HAP-1 (cell line): Measurements from ENCODE around the gene SLX4IP.

Source experiments
- DNase-seq, 2 experiments: peaks; one replicate each; pipeline ENCODE4 v3.0.0-alpha.2; 2016 to 2020; ENCODE audit warnings: low spot score in 2 of 2
- H3K27me3 ChIP-seq: fragments of 250-450 bp; sonication (Bioruptor Pico); 2 replicates; pipeline ENCODE4 v1.5.1; 2020; ENCODE audit warnings: low read depth, mild to moderate bottlenecking, moderate library complexity
- H3K36me3 ChIP-seq: fragments of 250-450 bp; sonication (Bioruptor Pico); replicated peaks from 2 replicates; pipeline ENCODE4 v1.5.1; 2020; ENCODE audit warnings: mild to moderate bottlenecking
- H3K4me1 ChIP-seq: fragments of 250-450 bp; sonication (Bioruptor Pico); 2 replicates; pipeline ENCODE4 v1.5.1; 2020; ENCODE audit warnings: mild to moderate bottlenecking
- H3K4me3 ChIP-seq: fragments of 250-450 bp; sonication (Bioruptor Pico); 2 replicates; pipeline ENCODE4 v1.5.1; 2020; ENCODE audit warnings: mild to moderate bottlenecking, moderate library complexity
- H3K9me3 ChIP-seq: fragments of 250-450 bp; sonication (Bioruptor Pico); 2 replicates; pipeline ENCODE4 v1.5.1; 2020; ENCODE audit warnings: mild to moderate bottlenecking, moderate library complexity
- in situ Hi-C: fragments of 300-500 bp; cut with MboI; formaldehyde crosslinking; loops from 3 replicates; pipeline ENCODE4 v1.14.3; 2020; ENCODE audit warnings: low sequenced_read_pairs, inconsistent platforms, mixed read lengths

Gene SLX4IP

DNA sequence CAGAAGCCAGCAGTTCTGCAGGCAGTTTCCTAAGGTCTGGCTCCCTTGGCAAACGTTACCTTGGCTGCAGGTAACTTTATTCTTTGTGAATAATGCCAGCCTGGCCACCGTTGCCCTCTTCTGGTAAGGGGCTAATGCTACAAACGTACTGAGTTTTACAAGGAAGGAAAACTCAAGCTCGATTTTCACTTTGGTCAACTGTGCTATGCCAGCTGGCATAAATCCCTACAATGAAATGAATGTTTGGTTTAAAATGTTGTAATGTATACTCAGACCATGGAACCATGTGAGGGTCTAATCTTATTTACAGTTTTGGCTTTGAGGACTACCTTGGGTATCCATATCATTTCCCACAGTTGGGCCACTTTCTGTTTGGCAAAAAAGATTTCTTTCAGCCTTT, 101.4 kb downstream of the SLX4IP start:
- in situ Hi-C loops: no loop called here
- Histone ChIP-seq H3K9me3 (no peaks in the 10 kb centered on the region), H3K4me3 (no peak overlapping the region), H3K27me3 (no peaks in the 10 kb centered on the region), H3K36me3 (no peaks in the 10 kb centered on the region), H3K4me1 (no peaks in the 10 kb centered on the region)
- DNase-seq: no peak

GRCh38 chr20:10537850-10538480, 102.9 kb downstream of the SLX4IP start:
- no peaks in the 10 kb centered on the region for H3K4me1 ChIP-seq
- H3K4me3 ChIP-seq: no peak overlapping the region
- no peaks in the 10 kb centered on the region for H3K27me3 ChIP-seq
- in situ Hi-C loops: no loop called here
- DNase-seq: no peak
- H3K36me3 ChIP-seq: no peaks in the 10 kb centered on the region
- H3K9me3 ChIP-seq: no peaks in the 10 kb centered on the region

- DNase-seq: no peak
- Histone ChIP-seq H3K36me3 (no peaks in the 10 kb centered on the region), H3K9me3 (no peaks in the 10 kb centered on the region), H3K27me3 (no peaks in the 10 kb centered on the region), H3K4me3 (no peak overlapping the region), H3K4me1 (no peaks in the 10 kb centered on the region)
- in situ Hi-C loops: no loop called here
These were observed 103.7 kb downstream of the SLX4IP start for GRCh38 chr20:10538768-10539167.

DNA sequence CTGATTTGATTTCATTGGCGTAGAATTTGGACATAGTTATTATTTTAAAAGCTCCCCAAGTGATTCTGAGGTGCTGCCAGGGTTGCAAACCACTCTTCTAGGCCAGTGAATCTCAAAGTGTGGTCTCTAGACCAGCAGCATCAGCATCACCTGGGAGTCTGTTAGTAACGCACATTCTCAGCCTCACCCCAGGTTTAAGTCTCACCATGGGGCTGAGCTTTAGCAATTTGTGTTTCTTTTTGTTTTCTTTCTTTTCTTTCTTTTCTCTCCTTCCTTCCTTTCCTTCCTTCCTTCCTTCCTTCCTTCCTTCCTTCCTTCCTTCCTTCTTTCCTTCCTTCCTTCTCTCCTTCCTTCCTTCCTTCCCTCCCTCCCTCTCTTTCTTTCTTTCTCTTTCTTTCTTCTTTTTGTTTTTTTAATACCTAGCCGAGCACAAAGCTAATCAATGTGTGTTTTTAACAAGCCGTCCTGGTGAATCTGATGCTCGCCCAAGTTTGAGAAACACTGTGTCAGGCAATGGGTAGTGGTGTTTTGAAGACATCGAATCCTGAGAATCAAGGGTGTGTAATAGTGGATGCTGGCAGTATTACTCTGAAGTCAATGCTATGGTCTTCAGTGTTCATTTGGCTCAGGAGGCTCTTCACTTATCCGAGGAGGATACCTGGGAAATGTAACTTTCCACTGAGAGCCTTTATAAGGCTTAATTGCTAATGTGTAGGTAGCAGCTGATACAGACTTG, 104.9 kb downstream of the SLX4IP start:
- Histone ChIP-seq H3K4me1 (no peaks in the 10 kb centered on the region), H3K36me3 (no peaks in the 10 kb centered on the region), H3K9me3 (no peaks in the 10 kb centered on the region), H3K4me3 (no peak overlapping the region), H3K27me3 (no peaks in the 10 kb centered on the region)
- DNase-seq: no peak
- in situ Hi-C loops: no loop called here

GRCh38 chr20:10540636-10541493, 105.8 kb downstream of the SLX4IP start:
- Histone ChIP-seq H3K4me3 (no peak overlapping the region), H3K9me3 (no peaks in the 10 kb centered on the region), H3K27me3 (no peaks in the 10 kb centered on the region), H3K36me3 (no peaks in the 10 kb centered on the region), H3K4me1 (no peaks in the 10 kb centered on the region)
- DNase-seq: no peak
- in situ Hi-C loops: no loop called here

GRCh38 chr20:10541668-10542411, 106.7 kb downstream of the SLX4IP start:
- H3K4me1 ChIP-seq: no peaks in the 10 kb centered on the region
- no peaks in the 10 kb centered on the region for H3K9me3 ChIP-seq
- DNase-seq: no peak
- H3K27me3 ChIP-seq: no peaks in the 10 kb centered on the region
- in situ Hi-C loops: no loop called here
- no peak overlapping the region for H3K4me3 ChIP-seq
- H3K36me3 ChIP-seq: no peaks in the 10 kb centered on the region

DNA sequence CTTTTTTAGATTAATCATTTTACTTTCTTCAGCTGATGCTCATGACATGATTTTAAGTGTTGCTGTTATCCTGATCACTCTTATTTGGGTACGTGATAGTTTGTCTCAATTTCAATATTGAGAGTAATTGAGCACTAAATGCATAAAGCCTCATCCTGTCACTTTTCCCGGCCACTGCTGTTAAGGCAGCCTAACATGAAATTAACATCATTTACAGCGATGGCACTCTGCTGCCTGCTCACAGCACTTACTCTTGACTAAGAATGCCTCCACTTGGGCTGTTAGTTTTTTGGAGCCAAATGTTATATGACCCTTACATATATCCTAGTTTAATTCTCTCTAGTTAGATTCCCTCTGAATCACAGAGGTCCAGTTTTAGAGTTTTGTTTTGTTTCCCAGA, 107.3 kb downstream of the SLX4IP start:
- Histone ChIP-seq H3K4me1 (no peaks in the 10 kb centered on the region), H3K36me3 (no peaks in the 10 kb centered on the region), H3K4me3 (no peak overlapping the region), H3K27me3 (no peaks in the 10 kb centered on the region), H3K9me3 (no peaks in the 10 kb centered on the region)
- in situ Hi-C loops: no loop called here
- no peak for DNase-seq

- no peaks in the 10 kb centered on the region for H3K27me3 ChIP-seq
- H3K4me1 ChIP-seq: no peaks in the 10 kb centered on the region
- H3K36me3 ChIP-seq: no peaks in the 10 kb centered on the region
- no peaks in the 10 kb centered on the region for H3K9me3 ChIP-seq
- in situ Hi-C loops: no loop called here
- H3K4me3 ChIP-seq: no peak overlapping the region
- DNase-seq: no peak
These were observed 108.4 kb downstream of the SLX4IP start for GRCh38 chr20:10543480-10543879.

DNA sequence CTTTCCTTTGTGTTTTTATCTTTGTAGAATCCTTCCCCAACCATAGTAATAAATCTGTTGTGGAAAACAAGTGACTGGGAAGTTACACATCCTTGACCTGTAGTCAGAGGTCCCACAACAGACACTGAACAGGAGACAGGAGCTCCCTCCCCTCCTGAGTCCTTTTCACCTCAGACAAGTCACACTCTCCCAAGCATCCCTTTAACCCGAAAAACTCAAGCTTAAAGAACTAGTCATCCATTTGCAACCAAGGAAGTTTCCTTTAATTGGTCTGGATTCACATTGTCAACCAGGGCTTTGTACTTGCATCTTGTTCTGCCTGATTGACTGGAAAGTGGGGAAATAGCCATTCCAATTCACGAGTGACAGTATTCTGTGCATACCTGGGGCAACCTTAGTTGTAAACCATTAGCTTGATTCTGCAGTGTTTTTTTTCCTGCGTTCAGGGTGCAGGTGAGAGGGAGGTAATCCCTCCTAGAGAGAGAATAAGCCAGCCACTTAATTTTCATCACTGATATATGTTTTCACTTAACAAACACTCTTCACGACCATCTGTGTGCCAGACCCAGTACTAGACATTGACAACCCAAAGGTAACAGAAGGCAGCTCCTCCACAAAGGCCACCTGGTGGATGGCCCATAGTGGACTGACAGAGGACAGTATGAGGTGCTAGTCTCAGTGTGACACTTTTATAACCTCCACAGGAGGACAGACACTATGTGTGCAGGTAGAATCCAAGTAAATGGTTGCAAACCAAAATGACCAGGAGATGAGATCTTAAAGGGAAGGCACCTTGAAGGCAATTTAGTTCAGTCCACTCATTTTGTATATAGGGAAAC, 112.4 kb downstream of the SLX4IP start:
- Histone ChIP-seq H3K4me3 (no peak overlapping the region), H3K4me1 (no peaks in the 10 kb centered on the region), H3K36me3 (no peaks in the 10 kb centered on the region), H3K9me3 (no peaks in the 10 kb centered on the region), H3K27me3 (no peaks in the 10 kb centered on the region)
- DNase-seq: no peak
- in situ Hi-C loops: no loop called here

DNA sequence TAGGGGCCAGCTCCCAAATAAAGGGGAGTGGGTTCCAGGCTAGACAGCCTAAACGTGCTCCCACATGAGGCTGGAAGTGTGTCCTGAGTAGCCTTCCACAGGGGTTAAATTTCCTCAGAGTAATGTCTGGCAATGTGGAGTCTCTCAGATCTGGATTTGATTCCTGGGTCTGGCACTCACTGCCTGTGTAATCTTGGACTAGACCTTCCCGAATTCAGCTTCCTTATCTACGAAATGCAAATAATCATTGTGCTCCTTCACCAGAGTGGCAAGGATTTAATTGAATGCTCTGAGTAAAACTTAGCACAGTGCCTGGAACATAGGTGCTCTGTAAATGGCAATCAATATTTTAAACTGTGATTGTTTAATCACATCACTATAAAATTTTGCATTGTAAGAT, 114.4 kb downstream of the SLX4IP start:
- no peak overlapping the region for H3K4me3 ChIP-seq
- H3K9me3 ChIP-seq: no peaks in the 10 kb centered on the region
- no peak for DNase-seq
- 0 out of 2 replicates have a peak, but pooled peaks cover 3% of the 10 kb centered on the region for H3K4me1 ChIP-seq
- H3K27me3 ChIP-seq: no peaks in the 10 kb centered on the region
- no peaks in the 10 kb centered on the region for H3K36me3 ChIP-seq
- in situ Hi-C loops: no loop called here

DNA sequence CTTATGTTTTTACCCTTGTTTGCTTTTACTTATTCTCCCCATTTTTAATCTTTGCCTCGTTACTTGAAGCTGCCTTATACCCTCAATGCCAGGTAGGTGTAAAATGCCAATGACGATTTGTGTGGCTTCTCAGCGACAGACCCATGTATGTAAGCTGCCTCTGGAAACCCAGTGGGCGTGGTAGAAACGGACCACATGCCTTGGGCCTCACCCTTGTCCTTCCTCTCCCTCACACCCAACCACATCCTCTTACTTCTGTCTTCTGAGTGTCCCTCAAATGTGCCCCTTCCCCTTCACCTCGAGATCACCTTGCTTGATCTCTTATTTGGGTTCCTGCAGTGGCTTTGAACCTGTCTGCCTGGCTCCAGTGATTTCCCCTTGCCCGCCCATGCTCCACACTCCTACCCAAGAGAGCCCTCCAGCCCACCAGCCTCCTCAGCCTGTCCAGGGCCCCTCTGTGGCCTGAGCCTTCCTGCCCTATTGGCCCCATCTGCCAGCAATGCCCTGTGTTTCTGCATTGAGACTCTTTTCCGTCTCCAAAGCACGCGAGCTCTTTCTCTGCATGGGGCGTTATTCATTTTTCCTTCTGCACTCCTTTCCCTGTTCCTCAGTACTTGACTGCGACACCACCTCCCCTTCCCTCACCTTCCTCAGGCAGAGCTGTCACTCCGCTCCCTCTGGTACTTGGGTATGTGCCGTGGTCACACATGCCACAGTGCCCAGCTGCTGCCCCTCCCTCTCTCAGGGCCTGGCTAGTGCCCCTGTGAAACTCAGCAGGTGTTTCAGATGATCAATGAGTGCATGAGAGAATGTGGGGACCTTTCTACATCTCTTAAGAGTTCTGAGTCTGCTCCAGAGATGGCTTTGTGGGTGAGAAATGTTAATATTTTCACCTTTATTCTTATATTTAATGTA, 115.4 kb downstream of the SLX4IP start:
- Histone ChIP-seq H3K27me3 (no peaks in the 10 kb centered on the region), H3K9me3 (no peaks in the 10 kb centered on the region), H3K4me3 (no peak overlapping the region), H3K36me3 (no peaks in the 10 kb centered on the region), H3K4me1 (0 out of 2 replicates have a peak, but pooled peaks cover 3% of the 10 kb centered on the region)
- DNase-seq: no peak
- in situ Hi-C loops: no loop called here
